Heart left ventricle (tissue), 13 donors: ENCODE results near the gene FOCAD.

ENCODE experiments used
- CTCF ChIP-seq, 12 donors: fragments of 200-600 bp; sonication (generic) in 4 of 12; IDR thresholded peaks; one replicate each; pipeline versions ENCODE4 v1.5.0 to v1.8.0; 2018 to 2022; ENCODE audit warnings: antibody characterized with exemption in 12 of 12, mild to moderate bottlenecking in 5 of 12
- POLR2A ChIP-seq, 2 donors: fragments of 450-650 bp; IDR thresholded peaks; one replicate each; pipeline ENCODE4 v1.6.1; 2017; ENCODE audit warnings: antibody characterized with exemption in 2 of 2, mild to moderate bottlenecking in 2 of 2, moderate library complexity in 2 of 2
- donor health status: ischemic (EF 13 %, LVEDD 7.1; RV severe dilation, severe dysfunction).
- donor health status: DM: no; HTN: yes; CAD: no.
- donor health status: DM: no; HTN: no; CAD: no.
- donor health status: ischemic (EF 25% LVEDD 6.9; RV normal size, moderate dysfunction).
- donor health status: ischemic (EF 25% LVEDD 5.7; RV mildly dilated, moderate dysfunction).
- donor health status: ischemic (EF 35%, LVEDD 5.7; RV mildly dilated, moderate dysfunction).
- donor health status: nonischemic (EF 11% LVEDD 7.7; RV severe dilation, severe dysfunction).
- donor health status: DM: yes; HTN: yes; CAD: no.
- donor health status: PGD.
- donor health status: ischemic (EF 29% LVEDD 5.4; RV normal size, mild dysfunction).
- donor health status: nonischemic (EF 23%, LVEDD 6.1; RV moderate dilation, normal function).

DNA sequence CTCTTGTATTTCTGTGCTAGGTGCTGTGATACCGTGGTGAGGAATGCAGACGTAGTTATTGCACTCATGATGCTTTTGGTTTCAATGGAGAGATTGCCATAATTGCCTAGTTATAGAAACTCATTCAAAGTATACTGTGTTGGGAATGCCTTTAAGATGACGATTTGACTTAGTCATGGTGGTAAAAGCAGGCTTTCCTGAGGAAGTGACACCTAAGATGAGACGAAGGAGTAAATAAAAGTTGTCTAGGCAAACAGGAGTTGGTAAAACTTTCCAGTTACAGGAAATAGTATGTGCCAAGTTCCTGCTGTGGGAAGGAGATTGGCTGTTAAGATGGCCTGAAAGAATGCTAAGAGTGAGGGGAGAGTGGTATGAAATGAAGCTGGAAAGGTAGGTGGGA, 48.1 kb downstream of the FOCAD start:
- TF ChIP-seq CTCF (IDR thresholded peaks at IDR 0.05) (no peak), POLR2A (IDR thresholded peaks at IDR 0.05) (no peak)
